Measurements from ENCODE around the gene CDK19. TPM values are rescaled to one million over a fixed set of nuclear protein-coding genes. Genes with fewer than 3 reads are reported as not detected.

CDK19 gene
- total and polyA plus RNA-seq, 2 of the 13 experiments (the other 11 are each of a cell fraction or from before 2014, with no cell fraction given): 13.4 to 27.0 TPM

GRCh38 chr6:110815015-110815410 is 256 bp downstream of the CDK19 start:
- Histone ChIP-seq H3K36me3 (replicated peaks in 1 of 2; ENCODE audit: control insufficient read depth in 1 of 2, insufficient read depth in 2 of 2, low read length in 2 of 2) (no peaks in the 10 kb centered on the region; a peak in 1 of 5 replicates), H3K27me3 (ENCODE audit: control insufficient read depth in 1 of 2, insufficient read depth in 2 of 2, low read length in 2 of 2) (no peaks in the 10 kb centered on the region; a peak in 1 of 5 replicates), H3K27ac (ENCODE audit: extremely low read length, insufficient read depth, low read length) (peak overlapping the region; percentile 100), H4K20me1 (ENCODE audit: insufficient read depth, low read length) (peaks cover 12% of the 10 kb centered on the region), H3K4me3 (replicated peaks in 1 of 3; ENCODE audit: insufficient read depth in 1 of 3, low read depth in 2 of 3, low read length in 3 of 3) (peak overlapping the region; percentile 92 to 94 (median 92)), H3K4me2 (ENCODE audit: low read depth, low read length) (peak overlapping the region; percentile 85), H3K79me2 (ENCODE audit: insufficient read depth, low read length) (peaks cover 59% of the 10 kb centered on the region), H3K9ac (ENCODE audit: insufficient read depth, low read depth, low read length) (peak overlapping the region; percentile 95), H3K4me1 (ENCODE audit: insufficient read depth, low read length) (peaks cover 38% of the 10 kb centered on the region), H3K9me3 (ENCODE audit: low read length) (no peaks in the 10 kb centered on the region), H2AFZ (ENCODE audit: low read length) (no peak overlapping the region)
- intact Hi-C loops (cut with micrococcal nuclease; ENCODE audit: unreplicated experiment) (loop anchor here (1.0 to 2.0 kb wide), 3 partner anchors 61 to 137 kb away; no protein-coding TSS in a partner anchor), in situ Hi-C loops (cut with HindIII; ENCODE audit: extremely low pct_ligation_motif_present, low pct_unique_long_range_greater_than_20kb) (loop anchor here (10.0 kb wide), 1 partner anchor 130 kb away; no protein-coding TSS in a partner anchor)
- no peak for DNase-seq (ENCODE audit: low spot score)
- POLR2A ChIA-PET: interaction anchor here (0.6 to 4.7 kb wide), 32 partner anchors 9 to 827 kb away, joined by 3 to 163 read pairs (median 5); partner anchors contain the start of genes AMD1, GTF3C6 and RPF2
- FAIRE-seq: no peak
- WGBS (ENCODE audit: low lambda C conversion rate): 1% methylated on average over 45 of the region's 49 CpGs
- BruUV-seq (replicated peaks): no TSS peak
- CTCF ChIA-PET (ENCODE audit: low intra/inter-chr PET ratio, low total read pairs): no interaction called here
- ATAC-seq: peak; percentile 41; the same call in 2 of the 3 replicates
- TF ChIP-seq, protein P1, sequence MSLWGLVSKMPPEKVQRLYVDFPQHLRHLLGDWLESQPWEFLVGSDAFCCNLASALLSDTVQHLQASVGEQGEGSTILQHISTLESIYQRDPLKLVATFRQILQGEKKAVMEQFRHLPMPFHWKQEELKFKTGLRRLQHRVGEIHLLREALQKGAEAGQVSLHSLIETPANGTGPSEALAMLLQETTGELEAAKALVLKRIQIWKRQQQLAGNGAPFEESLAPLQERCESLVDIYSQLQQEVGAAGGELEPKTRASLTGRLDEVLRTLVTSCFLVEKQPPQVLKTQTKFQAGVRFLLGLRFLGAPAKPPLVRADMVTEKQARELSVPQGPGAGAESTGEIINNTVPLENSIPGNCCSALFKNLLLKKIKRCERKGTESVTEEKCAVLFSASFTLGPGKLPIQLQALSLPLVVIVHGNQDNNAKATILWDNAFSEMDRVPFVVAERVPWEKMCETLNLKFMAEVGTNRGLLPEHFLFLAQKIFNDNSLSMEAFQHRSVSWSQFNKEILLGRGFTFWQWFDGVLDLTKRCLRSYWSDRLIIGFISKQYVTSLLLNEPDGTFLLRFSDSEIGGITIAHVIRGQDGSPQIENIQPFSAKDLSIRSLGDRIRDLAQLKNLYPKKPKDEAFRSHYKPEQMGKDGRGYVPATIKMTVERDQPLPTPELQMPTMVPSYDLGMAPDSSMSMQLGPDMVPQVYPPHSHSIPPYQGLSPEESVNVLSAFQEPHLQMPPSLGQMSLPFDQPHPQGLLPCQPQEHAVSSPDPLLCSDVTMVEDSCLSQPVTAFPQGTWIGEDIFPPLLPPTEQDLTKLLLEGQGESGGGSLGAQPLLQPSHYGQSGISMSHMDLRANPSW (CRISPR knock-in tag; IDR thresholded peaks at IDR 0.05; ENCODE audit: borderline replicate concordance): no peak
- TF ChIP-seq ZHX1 (CRISPR knock-in tag; IDR thresholded peaks at IDR 0.05; ENCODE audit: low read depth) (no peak), ZNF530 (CRISPR knock-in tag; IDR thresholded peaks at IDR 0.05; ENCODE audit: low read depth) (no peak), ATF1 (CRISPR knock-in tag; IDR thresholded peaks at IDR 0.05) (no peak), SIN3B (IDR thresholded peaks at IDR 0.05; ENCODE audit: low read length) (peak; percentile 16; the same call in 1 of the 2 replicates), SALL2 (CRISPR knock-in tag; IDR thresholded peaks at IDR 0.05) (no peak), ZNF17 (CRISPR knock-in tag; IDR thresholded peaks at IDR 0.05) (no peak), FOXO4 (CRISPR knock-in tag; conservative IDR thresholded peaks at IDR 0.05) (0 out of 2 replicates have a peak, but pooled peaks have one; percentile 80), RARA (CRISPR knock-in tag; IDR thresholded peaks at IDR 0.05) (no peak)
- TF ChIP-seq, protein P2, sequence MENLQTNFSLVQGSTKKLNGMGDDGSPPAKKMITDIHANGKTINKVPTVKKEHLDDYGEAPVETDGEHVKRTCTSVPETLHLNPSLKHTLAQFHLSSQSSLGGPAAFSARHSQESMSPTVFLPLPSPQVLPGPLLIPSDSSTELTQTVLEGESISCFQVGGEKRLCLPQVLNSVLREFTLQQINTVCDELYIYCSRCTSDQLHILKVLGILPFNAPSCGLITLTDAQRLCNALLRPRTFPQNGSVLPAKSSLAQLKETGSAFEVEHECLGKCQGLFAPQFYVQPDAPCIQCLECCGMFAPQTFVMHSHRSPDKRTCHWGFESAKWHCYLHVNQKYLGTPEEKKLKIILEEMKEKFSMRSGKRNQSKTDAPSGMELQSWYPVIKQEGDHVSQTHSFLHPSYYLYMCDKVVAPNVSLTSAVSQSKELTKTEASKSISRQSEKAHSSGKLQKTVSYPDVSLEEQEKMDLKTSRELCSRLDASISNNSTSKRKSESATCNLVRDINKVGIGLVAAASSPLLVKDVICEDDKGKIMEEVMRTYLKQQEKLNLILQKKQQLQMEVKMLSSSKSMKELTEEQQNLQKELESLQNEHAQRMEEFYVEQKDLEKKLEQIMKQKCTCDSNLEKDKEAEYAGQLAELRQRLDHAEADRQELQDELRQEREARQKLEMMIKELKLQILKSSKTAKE (CRISPR knock-in tag; IDR thresholded peaks at IDR 0.05; ENCODE audit: borderline replicate concordance): 0 out of 2 replicates have a peak, but pooled peaks have one; percentile 32
- TF ChIP-seq, protein P3, sequence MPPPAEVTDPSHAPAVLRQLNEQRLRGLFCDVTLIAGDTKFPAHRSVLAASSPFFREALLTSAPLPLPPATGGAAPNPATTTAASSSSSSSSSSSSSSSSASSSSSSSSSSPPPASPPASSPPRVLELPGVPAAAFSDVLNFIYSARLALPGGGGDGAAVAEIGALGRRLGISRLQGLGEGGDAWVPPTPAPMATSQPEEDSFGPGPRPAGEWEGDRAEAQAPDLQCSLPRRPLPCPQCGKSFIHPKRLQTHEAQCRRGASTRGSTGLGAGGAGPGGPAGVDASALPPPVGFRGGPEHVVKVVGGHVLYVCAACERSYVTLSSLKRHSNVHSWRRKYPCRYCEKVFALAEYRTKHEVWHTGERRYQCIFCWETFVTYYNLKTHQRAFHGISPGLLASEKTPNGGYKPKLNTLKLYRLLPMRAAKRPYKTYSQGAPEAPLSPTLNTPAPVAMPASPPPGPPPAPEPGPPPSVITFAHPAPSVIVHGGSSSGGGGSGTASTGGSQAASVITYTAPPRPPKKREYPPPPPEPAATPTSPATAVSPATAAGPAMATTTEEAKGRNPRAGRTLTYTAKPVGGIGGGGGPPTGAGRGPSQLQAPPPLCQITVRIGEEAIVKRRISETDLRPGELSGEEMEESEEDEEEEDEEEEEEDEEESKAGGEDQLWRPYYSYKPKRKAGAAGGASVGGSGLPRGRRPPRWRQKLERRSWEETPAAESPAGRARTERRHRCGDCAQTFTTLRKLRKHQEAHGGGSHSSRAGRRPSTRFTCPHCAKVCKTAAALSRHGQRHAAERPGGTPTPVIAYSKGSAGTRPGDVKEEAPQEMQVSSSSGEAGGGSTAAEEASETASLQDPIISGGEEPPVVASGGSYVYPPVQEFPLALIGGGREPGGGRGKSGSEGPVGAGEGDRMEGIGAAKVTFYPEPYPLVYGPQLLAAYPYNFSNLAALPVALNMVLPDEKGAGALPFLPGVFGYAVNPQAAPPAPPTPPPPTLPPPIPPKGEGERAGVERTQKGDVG (CRISPR knock-in tag; IDR thresholded peaks at IDR 0.05; ENCODE audit: borderline replicate concordance): no peak; the same call in 1 of the 2 replicates

Data from HepG2 (cell line).